HG02571 (cell line): ENCODE results near the gene UBASH3B.
"Not testable (repeated sequence)": the region's sequence is repeated elsewhere in the genome, so short reads cannot be mapped to it uniquely, and the experiment has no call there.

ENCODE experiments used
- ATAC-seq: cut with Tn5 transposase; IDR thresholded peaks from one replicate; pipeline ENCODE4 v1.9.1; 2021; ENCODE audit warnings: mild to moderate bottlenecking, moderate library complexity; ENCODE audit not compliant: unreplicated experiment

Gene UBASH3B

GRCh38 chr11:122727101-122727929 is 71.8 kb downstream of the UBASH3B start:
- ATAC-seq: peak; percentile 84

GRCh38 chr11:122728561-122728960 is 73.0 kb downstream of the UBASH3B start:
- ATAC-seq: no peak

- ATAC-seq: no peak
Measured at GRCh38 chr11:122729139-122729538, 73.6 kb downstream of the UBASH3B start.

- ATAC-seq: not testable (repeated sequence)
Measured at GRCh38 chr11:122730694-122731093, 75.2 kb downstream of the UBASH3B start.

GRCh38 chr11:122731500-122731913 is 76.0 kb downstream of the UBASH3B start:
- ATAC-seq: no peak

- ATAC-seq: no peak
Measured at GRCh38 chr11:122732342-122733315, 77.1 kb downstream of the UBASH3B start.

- no peak for ATAC-seq
Measured at GRCh38 chr11:122733318-122733717, 77.8 kb downstream of the UBASH3B start.

- no peak for ATAC-seq
Measured at GRCh38 chr11:122734848-122735496, 79.5 kb downstream of the UBASH3B start.

GRCh38 chr11:122737951-122738693 is 82.6 kb downstream of the UBASH3B start:
- no peak for ATAC-seq

- no peak for ATAC-seq
Measured at GRCh38 chr11:122741613-122742300, 86.2 kb downstream of the UBASH3B start.

- ATAC-seq: no peak
Measured at GRCh38 chr11:122742301-122743018, 86.9 kb downstream of the UBASH3B start.

GRCh38 chr11:122743097-122743741 is 87.7 kb downstream of the UBASH3B start:
- no peak for ATAC-seq

- peak; percentile 44 for ATAC-seq
Measured at GRCh38 chr11:122743949-122744348, 88.4 kb downstream of the UBASH3B start.

GRCh38 chr11:122744357-122744756 is 88.8 kb downstream of the UBASH3B start:
- peak; percentile 3 for ATAC-seq

GRCh38 chr11:122745111-122745510 is 89.6 kb downstream of the UBASH3B start:
- no peak for ATAC-seq

GRCh38 chr11:122746050-122746478 is 90.5 kb downstream of the UBASH3B start:
- ATAC-seq: peak; percentile 71

- no peak for ATAC-seq
Measured at GRCh38 chr11:122746611-122747244, 91.2 kb downstream of the UBASH3B start.

GRCh38 chr11:122747351-122747781 is 91.8 kb downstream of the UBASH3B start:
- ATAC-seq: no peak
